GM12878 (cell line): ENCODE measurements around the gene HIVEP3. TPM values are rescaled to one million over a fixed set of nuclear protein-coding genes. Genes with fewer than 3 reads are reported as not detected.

Source experiments
- ATF7 ChIP-seq: fragments of 450-650 bp; IDR thresholded peaks from 2 replicates; pipeline ENCODE4 v1.6.1; 2016; ENCODE audit warnings: low read depth, mild to moderate bottlenecking
- E2F8 ChIP-seq: fragments of 450-650 bp; IDR thresholded peaks from 2 replicates; pipeline ENCODE4 v1.6.1; 2018; ENCODE audit warnings: mild to moderate bottlenecking, low read depth, moderate library complexity; ENCODE audit not compliant: partially characterized antibody
- IKZF2 ChIP-seq, 2 experiments: fragments of 450-650 bp; IDR thresholded peaks; 2 replicates each; pipeline ENCODE4 v1.6.1; 2017; ENCODE audit warnings: mild to moderate bottlenecking in 2 of 2, moderate library complexity in 2 of 2
- IRF3 ChIP-seq: fragments of 450-650 bp; IDR thresholded peaks from 2 replicates; pipeline ENCODE4 v1.6.1; 2014; ENCODE audit warnings: mild to moderate bottlenecking
- IRF4 ChIP-seq: IDR thresholded peaks from 2 replicates; pipeline ENCODE4 v1.6.1; 2011; ENCODE audit warnings: low read depth, low read length
- JUND ChIP-seq: IDR thresholded peaks from 2 replicates; pipeline ENCODE4 v1.6.1; 2012; ENCODE audit warnings: low read depth, mild to moderate bottlenecking, low read length, improper control_type of control experiment, moderate library complexity
- MEF2B ChIP-seq: fragments of 450-650 bp; IDR thresholded peaks from 2 replicates; pipeline ENCODE4 v1.6.1; 2018; ENCODE audit warnings: mild to moderate bottlenecking, moderate library complexity; ENCODE audit not compliant: partially characterized antibody, poor library complexity, severe bottlenecking
- NFXL1 ChIP-seq: fragments of 450-650 bp; IDR thresholded peaks from 2 replicates; pipeline ENCODE4 v1.6.1; 2017; ENCODE audit warnings: antibody characterized with exemption, mild to moderate bottlenecking, borderline replicate concordance
- NR2F1 ChIP-seq: fragments of 450-650 bp; conservative IDR thresholded peaks from 2 replicates; pipeline ENCODE4 v1.6.1; 2017; ENCODE audit warnings: mild to moderate bottlenecking
- RB1 ChIP-seq: fragments of 450-650 bp; formaldehyde crosslinking; IDR thresholded peaks from 2 replicates; pipeline ENCODE4 v1.6.1; 2017; ENCODE audit warnings: mild to moderate bottlenecking, borderline replicate concordance
- RUNX3 ChIP-seq: IDR thresholded peaks from 2 replicates; pipeline ENCODE4 v1.6.1; 2012; ENCODE audit warnings: low read length, inconsistent platforms
- TCF12 ChIP-seq: IDR thresholded peaks from 2 replicates; pipeline ENCODE4 v1.6.1; 2011; ENCODE audit warnings: low read depth, mild to moderate bottlenecking, low read length
- ZBTB11 ChIP-seq: fragments of 450-650 bp; formaldehyde crosslinking; IDR thresholded peaks from 2 replicates; pipeline ENCODE4 v1.5.0; 2022; ENCODE audit warnings: mild to moderate bottlenecking, missing genetic modification characterization
- ZNF24 ChIP-seq: fragments of 450-650 bp; IDR thresholded peaks from 2 replicates; pipeline ENCODE4 v1.6.1; 2017; ENCODE audit warnings: antibody characterized with exemption, mild to moderate bottlenecking
- ZNF384 ChIP-seq: IDR thresholded peaks from 2 replicates; pipeline ENCODE4 v1.6.1; 2012; ENCODE audit warnings: low read depth, mild to moderate bottlenecking, low read length, improper control_type of control experiment, borderline replicate concordance
- polyA plus RNA-seq, 11 experiments: library from polyadenylated mRNA; depleted of rRNA in 4 of 11; unstranded in 6 of 11; stranded (reverse) in 5 of 11; fragments of >200 nt; fragmentation: Nextera tagmentation in 4 of 11; fragmentation: Illumina TruSeq in 1 of 11; extraction: Ambion mirVana in 4 of 11; extraction: Trizol in 1 of 11; gene quantifications; 1 replicate in 1 of 11; 2 replicates in 10 of 11; pipeline versions ENCODE4 v1.2.1 to v1.2.3, GENCODE V29; 2011 to 2016; ENCODE audit warnings: inconsistent platforms in 2 of 11, missing spikeins in 2 of 11, low read depth in 1 of 11
- total RNA-seq, 4 experiments: library from RNA; depleted of rRNA in 3 of 4; stranded (reverse); fragments of >200 nt in 3 of 4; fragmentation: Illumina TruSeq in 1 of 4; extraction: Trizol in 1 of 4; gene quantifications; 2 replicates each; pipeline versions ENCODE4 v1.2.1 to v1.2.3, GENCODE V29; 2013 to 2021
- TF ChIP-seq, protein P1 (sequence below): IDR thresholded peaks from 2 replicates; pipeline ENCODE4 v1.6.1; 2012; ENCODE audit warnings: low read depth, low read length, improper control_type of control experiment
- TF ChIP-seq, protein P2 (sequence below): fragments of 150-350 bp; IDR thresholded peaks from 2 replicates; pipeline ENCODE4 v1.6.1; 2014; ENCODE audit warnings: mild to moderate bottlenecking, low read depth, low read length
- TF ChIP-seq, protein P3 (sequence below): fragments of 450-650 bp; IDR thresholded peaks from 2 replicates; pipeline ENCODE4 v1.6.1; 2017; ENCODE audit warnings: mild to moderate bottlenecking, low read depth, inconsistent platforms; ENCODE audit not compliant: poor library complexity, severe bottlenecking

HIVEP3 gene
- total and polyA plus RNA-seq, 10 of the 15 experiments (the other 5 are each of a cell fraction or from before 2014, with no cell fraction given) = 1.8 to 13.6 (median 3.8) TPM

- TF ChIP-seq ZBTB11 (CRISPR knock-in tag) (no peak), MEF2B (no peak), IKZF2 (IDR thresholded peaks at IDR 0.05) (peak; percentile 19 to 39; a peak in 2 of 4 replicates), RUNX3 (0 out of 2 replicates have a peak, but pooled peaks have one; percentile 19), ATF7 (0 out of 2 replicates have a peak, but pooled peaks have one; percentile 25), E2F8 (no peak), IRF4 (no peak), NFXL1 (no peak), ZNF24 (peak; percentile 96), RB1 (no peak), NR2F1 (peak; percentile 84), IRF3 (no peak), JUND (no peak), TCF12 (no peak), ZNF384 (no peak)
- TF ChIP-seq, protein P1, sequence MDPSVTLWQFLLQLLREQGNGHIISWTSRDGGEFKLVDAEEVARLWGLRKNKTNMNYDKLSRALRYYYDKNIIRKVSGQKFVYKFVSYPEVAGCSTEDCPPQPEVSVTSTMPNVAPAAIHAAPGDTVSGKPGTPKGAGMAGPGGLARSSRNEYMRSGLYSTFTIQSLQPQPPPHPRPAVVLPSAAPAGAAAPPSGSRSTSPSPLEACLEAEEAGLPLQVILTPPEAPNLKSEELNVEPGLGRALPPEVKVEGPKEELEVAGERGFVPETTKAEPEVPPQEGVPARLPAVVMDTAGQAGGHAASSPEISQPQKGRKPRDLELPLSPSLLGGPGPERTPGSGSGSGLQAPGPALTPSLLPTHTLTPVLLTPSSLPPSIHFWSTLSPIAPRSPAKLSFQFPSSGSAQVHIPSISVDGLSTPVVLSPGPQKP = no peak
- TF ChIP-seq, protein P2, sequence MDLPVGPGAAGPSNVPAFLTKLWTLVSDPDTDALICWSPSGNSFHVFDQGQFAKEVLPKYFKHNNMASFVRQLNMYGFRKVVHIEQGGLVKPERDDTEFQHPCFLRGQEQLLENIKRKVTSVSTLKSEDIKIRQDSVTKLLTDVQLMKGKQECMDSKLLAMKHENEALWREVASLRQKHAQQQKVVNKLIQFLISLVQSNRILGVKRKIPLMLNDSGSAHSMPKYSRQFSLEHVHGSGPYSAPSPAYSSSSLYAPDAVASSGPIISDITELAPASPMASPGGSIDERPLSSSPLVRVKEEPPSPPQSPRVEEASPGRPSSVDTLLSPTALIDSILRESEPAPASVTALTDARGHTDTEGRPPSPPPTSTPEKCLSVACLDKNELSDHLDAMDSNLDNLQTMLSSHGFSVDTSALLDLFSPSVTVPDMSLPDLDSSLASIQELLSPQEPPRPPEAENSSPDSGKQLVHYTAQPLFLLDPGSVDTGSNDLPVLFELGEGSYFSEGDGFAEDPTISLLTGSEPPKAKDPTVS = no peak
- TF ChIP-seq, protein P3, sequence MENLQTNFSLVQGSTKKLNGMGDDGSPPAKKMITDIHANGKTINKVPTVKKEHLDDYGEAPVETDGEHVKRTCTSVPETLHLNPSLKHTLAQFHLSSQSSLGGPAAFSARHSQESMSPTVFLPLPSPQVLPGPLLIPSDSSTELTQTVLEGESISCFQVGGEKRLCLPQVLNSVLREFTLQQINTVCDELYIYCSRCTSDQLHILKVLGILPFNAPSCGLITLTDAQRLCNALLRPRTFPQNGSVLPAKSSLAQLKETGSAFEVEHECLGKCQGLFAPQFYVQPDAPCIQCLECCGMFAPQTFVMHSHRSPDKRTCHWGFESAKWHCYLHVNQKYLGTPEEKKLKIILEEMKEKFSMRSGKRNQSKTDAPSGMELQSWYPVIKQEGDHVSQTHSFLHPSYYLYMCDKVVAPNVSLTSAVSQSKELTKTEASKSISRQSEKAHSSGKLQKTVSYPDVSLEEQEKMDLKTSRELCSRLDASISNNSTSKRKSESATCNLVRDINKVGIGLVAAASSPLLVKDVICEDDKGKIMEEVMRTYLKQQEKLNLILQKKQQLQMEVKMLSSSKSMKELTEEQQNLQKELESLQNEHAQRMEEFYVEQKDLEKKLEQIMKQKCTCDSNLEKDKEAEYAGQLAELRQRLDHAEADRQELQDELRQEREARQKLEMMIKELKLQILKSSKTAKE = no peak
Observed at GRCh38 chr1:41700986-41701535, 217.7 kb downstream of the HIVEP3 start (continued).
